Measurements from ENCODE around the gene LMTK2. TPM values are rescaled to one million over a fixed set of nuclear protein-coding genes. Genes with fewer than 3 reads are reported as not detected.

Gene LMTK2
- total RNA-seq, 1 experiment from 2014 or later = 16.8 TPM

GRCh38 chr7:98236355-98237185 lies 129.9 kb downstream of the LMTK2 start:
- DNase-seq (ENCODE audit: low read depth) = no peak
- in situ Hi-C loops (cut with HindIII; ENCODE audit: low pct_unique_long_range_greater_than_20kb, low sequenced_read_pairs) = no loop called here

GRCh38 chr7:98238076-98238475 lies 131.4 kb downstream of the LMTK2 start:
- in situ Hi-C loops (cut with HindIII; ENCODE audit: low pct_unique_long_range_greater_than_20kb, low sequenced_read_pairs) = no loop called here
- DNase-seq (ENCODE audit: low read depth) = no peak

- DNase-seq (ENCODE audit: low read depth) = no peak
Measured at GRCh38 chr7:98238976-98239375, 132.3 kb downstream of the LMTK2 start.

DNA sequence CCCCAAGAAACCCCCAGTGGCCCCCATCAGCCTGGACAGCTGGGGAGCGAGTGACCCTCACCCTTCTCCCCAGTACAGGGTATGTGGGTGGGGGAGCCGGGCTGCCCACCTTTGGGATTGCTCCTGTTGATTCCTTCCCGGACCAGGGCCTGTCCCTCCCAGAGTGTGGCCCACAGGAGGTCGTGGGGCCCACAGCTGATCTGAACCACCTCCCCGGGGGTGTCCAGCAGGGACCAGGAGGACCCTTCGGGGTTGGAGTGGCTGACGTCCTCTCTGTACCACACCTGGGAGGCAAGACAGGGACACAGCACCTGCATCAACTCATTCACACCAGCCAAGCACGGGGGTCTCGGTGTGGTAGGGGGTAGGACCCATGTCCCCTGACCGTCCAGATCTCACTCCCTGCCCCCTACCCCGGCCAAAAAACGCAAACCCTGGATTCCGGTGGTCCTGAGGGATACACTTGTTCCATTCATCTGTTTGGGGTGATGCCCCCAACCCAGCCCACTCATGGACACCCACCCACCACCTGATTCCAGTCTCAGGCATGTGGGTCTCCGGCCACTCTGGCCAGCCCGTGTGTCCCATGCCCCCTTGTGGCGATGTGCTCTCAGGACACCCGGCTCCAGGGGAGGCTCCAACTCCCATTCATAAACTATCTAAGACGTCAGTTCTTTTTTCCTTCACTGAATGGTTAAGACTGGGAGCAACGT lies 134.5 kb downstream of the LMTK2 start:
- DNase-seq (ENCODE audit: low read depth) = no peak
- in situ Hi-C loops (cut with HindIII; ENCODE audit: low pct_unique_long_range_greater_than_20kb, low sequenced_read_pairs) = no loop called here

More at GRCh38 chr7:98238976-98239375, 132.3 kb downstream of the LMTK2 start:
- in situ Hi-C loops (cut with HindIII; ENCODE audit: low pct_unique_long_range_greater_than_20kb, low sequenced_read_pairs) = no loop called here

DNA sequence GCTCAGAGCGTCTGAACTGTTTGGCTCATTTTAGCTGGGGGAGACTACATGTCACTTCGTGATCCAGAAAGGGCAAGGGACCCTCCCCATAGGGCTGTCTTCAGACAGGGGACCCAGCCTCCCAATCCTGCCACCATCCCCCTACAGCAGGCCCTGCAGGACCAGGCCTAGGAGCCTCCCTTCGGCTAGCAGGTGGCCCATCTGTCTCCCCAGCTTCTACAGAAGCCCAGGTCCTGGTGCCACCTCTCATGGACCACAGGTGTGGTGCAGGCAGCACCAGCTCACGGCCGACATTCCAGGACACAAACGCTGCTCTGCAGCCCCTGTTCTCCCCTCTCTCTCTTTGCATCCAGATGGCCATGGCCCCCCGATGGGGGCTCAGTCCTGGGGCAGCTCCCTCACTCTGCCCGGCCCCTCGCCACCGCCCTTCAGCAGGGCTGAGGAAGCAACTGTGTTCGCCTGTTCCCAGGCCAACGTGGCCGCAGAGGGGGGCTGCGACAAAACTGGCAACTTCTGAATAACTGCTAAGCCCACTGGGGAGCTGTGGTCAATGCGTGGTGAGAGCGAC lies 135.1 kb downstream of the LMTK2 start:
- DNase-seq (ENCODE audit: low read depth) = no peak
- in situ Hi-C loops (cut with HindIII; ENCODE audit: low pct_unique_long_range_greater_than_20kb, low sequenced_read_pairs) = no loop called here

GRCh38 chr7:98242342-98242741 lies 135.7 kb downstream of the LMTK2 start:
- DNase-seq (ENCODE audit: low read depth) = no peak
- in situ Hi-C loops (cut with HindIII; ENCODE audit: low pct_unique_long_range_greater_than_20kb, low sequenced_read_pairs) = no loop called here

GRCh38 chr7:98242934-98243333 lies 136.3 kb downstream of the LMTK2 start:
- DNase-seq (ENCODE audit: low read depth) = no peak
- in situ Hi-C loops (cut with HindIII; ENCODE audit: low pct_unique_long_range_greater_than_20kb, low sequenced_read_pairs) = no loop called here

- in situ Hi-C loops (cut with HindIII; ENCODE audit: low pct_unique_long_range_greater_than_20kb, low sequenced_read_pairs) = no loop called here
Measured at GRCh38 chr7:98244871-98245270, 138.2 kb downstream of the LMTK2 start.

DNA sequence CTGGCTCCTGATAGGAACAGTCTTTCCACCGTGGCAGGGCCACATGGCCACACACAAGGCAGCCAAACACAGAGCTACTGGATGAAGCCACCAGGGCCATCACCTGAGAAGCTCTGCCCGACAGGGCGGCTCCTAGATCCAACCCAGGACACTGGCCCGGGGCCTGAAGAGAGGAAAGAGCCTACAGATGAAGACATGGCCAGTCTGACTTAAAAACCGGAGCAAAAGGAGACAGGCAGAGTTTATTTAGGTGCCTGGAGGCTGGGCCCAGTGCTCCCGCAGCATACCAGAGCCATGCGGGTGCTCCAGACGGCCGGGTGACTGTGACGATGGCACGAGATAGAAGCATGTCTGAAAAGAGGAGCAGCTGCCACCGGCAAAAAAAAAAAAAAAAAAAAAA lies 141.5 kb downstream of the LMTK2 start:
- in situ Hi-C loops (cut with HindIII; ENCODE audit: low pct_unique_long_range_greater_than_20kb, low sequenced_read_pairs) = no loop called here
- no peak for DNase-seq (ENCODE audit: low read depth)

More at GRCh38 chr7:98244871-98245270, 138.2 kb downstream of the LMTK2 start:
- no peak for DNase-seq (ENCODE audit: low read depth)

- no peak for DNase-seq (ENCODE audit: low read depth)
- in situ Hi-C loops (cut with HindIII; ENCODE audit: low pct_unique_long_range_greater_than_20kb, low sequenced_read_pairs) = no loop called here
Measured at GRCh38 chr7:98249106-98249505, 142.4 kb downstream of the LMTK2 start.

GRCh38 chr7:98250789-98251188 lies 144.1 kb downstream of the LMTK2 start:
- DNase-seq (ENCODE audit: low read depth) = no peak
- in situ Hi-C loops (cut with HindIII; ENCODE audit: low pct_unique_long_range_greater_than_20kb, low sequenced_read_pairs) = no loop called here

- DNase-seq (ENCODE audit: low read depth) = no peak
- in situ Hi-C loops (cut with HindIII; ENCODE audit: low pct_unique_long_range_greater_than_20kb, low sequenced_read_pairs) = no loop called here
Measured at GRCh38 chr7:98251231-98251600, 144.6 kb downstream of the LMTK2 start.

- peak; percentile 85 for DNase-seq (ENCODE audit: low read depth)
- in situ Hi-C loops (cut with HindIII; ENCODE audit: low pct_unique_long_range_greater_than_20kb, low sequenced_read_pairs) = no loop called here
Measured at GRCh38 chr7:98251601-98252424, 145.2 kb downstream of the LMTK2 start, which contains the start of gene TECPR1. Gene TECPR1 (minus strand): TSS chr7:98252232. CDS start chr7:98246146, 6,086 bp downstream.

- no peak for DNase-seq (ENCODE audit: low read depth)
- in situ Hi-C loops (cut with HindIII; ENCODE audit: low pct_unique_long_range_greater_than_20kb, low sequenced_read_pairs) = no loop called here
Measured at GRCh38 chr7:98252425-98253054, 145.9 kb downstream of the LMTK2 start.

GRCh38 chr7:98254516-98254915 lies 147.9 kb downstream of the LMTK2 start:
- no peak for DNase-seq (ENCODE audit: low read depth)
- in situ Hi-C loops (cut with HindIII; ENCODE audit: low pct_unique_long_range_greater_than_20kb, low sequenced_read_pairs) = no loop called here

GRCh38 chr7:98254951-98255610 lies 148.4 kb downstream of the LMTK2 start:
- in situ Hi-C loops (cut with HindIII; ENCODE audit: low pct_unique_long_range_greater_than_20kb, low sequenced_read_pairs) = no loop called here

DNA sequence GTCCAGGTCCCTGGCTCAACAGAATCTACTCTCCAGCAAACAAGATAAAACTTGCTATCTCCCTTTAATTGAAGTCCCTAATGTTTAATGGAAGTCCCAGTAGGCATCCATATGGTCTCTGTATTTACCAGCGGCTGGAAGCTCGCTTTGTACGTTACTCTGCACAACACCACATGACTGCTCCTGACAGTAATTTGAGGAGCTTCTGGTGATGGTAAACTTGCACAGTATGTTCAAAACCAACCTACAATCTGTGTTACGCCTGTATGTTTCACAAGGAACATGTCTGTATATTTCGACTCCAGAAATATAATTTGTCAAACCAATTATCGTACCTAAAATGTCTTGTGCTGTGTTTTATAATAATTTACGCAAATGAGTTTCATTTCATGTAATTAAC lies 149.8 kb downstream of the LMTK2 start:
- in situ Hi-C loops (cut with HindIII; ENCODE audit: low pct_unique_long_range_greater_than_20kb, low sequenced_read_pairs) = no loop called here
- no peak for DNase-seq (ENCODE audit: low read depth)

More at GRCh38 chr7:98254951-98255610, 148.4 kb downstream of the LMTK2 start:
- DNase-seq (ENCODE audit: low read depth) = no peak

All from Caki2 (cell line).